Chondrocyte (in vitro differentiated cells): ENCODE data around the gene TNFRSF11A. TPM values are rescaled to one million over a fixed set of nuclear protein-coding genes. Genes with fewer than 3 reads are reported as not detected.

ENCODE experiments used
- DNase-seq: peaks from one replicate; pipeline ENCODE4 v3.0.0; 2021; ENCODE audit warnings: mixed read lengths, low spot score
- H3K27ac Mint-ChIP-seq: one replicate; pipeline ENCODE4 v1.8.0; 2021; ENCODE audit warnings: mild to moderate bottlenecking, moderate library complexity, mixed read lengths; ENCODE audit not compliant: unreplicated experiment
- H3K27me3 Mint-ChIP-seq: 2 replicates; pipeline ENCODE4 v1.8.0; 2021; ENCODE audit warnings: low read depth, mixed read lengths
- H3K36me3 Mint-ChIP-seq: 2 replicates; pipeline ENCODE4 v1.8.0; 2021; ENCODE audit warnings: low read depth, mixed read lengths
- H3K4me1 Mint-ChIP-seq: 2 replicates; pipeline ENCODE4 v1.8.0; 2021; ENCODE audit warnings: low read depth, mild to moderate bottlenecking, mixed read lengths
- H3K4me3 Mint-ChIP-seq: one replicate; pipeline ENCODE4 v1.8.0; 2021; ENCODE audit warnings: mild to moderate bottlenecking, moderate library complexity, mixed read lengths; ENCODE audit not compliant: unreplicated experiment
- H3K9me3 Mint-ChIP-seq: 2 replicates; pipeline ENCODE4 v1.8.0; 2021; ENCODE audit warnings: low read depth, mixed read lengths
- CTCF ChIP-seq: fragments of 200-600 bp; sonication (generic); IDR thresholded peaks from 2 replicates; pipeline ENCODE4 v1.5.0; 2021; ENCODE audit warnings: antibody characterized with exemption, mild to moderate bottlenecking, moderate library complexity
- total RNA-seq: library from RNA; stranded (reverse); gene quantifications from 3 replicates; pipeline ENCODE4 v1.2.1, GENCODE V29; 2021

The TNFRSF11A gene
- total RNA-seq, 1 donor from 2014 or later, result 0.22 TPM

- peaks cover 15% of the 10 kb centered on the region for H3K4me1 Mint-ChIP-seq
- H3K27me3 Mint-ChIP-seq, result peaks cover 34% of the 10 kb centered on the region
- TF ChIP-seq CTCF, result no peak
- H3K36me3 Mint-ChIP-seq, result no peaks in the 10 kb centered on the region
- H3K27ac Mint-ChIP-seq, result no peak overlapping the region
- H3K4me3 Mint-ChIP-seq, result no peak overlapping the region
- DNase-seq, result no peak
- no peaks in the 10 kb centered on the region for H3K9me3 Mint-ChIP-seq
Observed at GRCh38 chr18:62334120-62334519, 9.0 kb downstream of the TNFRSF11A start.

GRCh38 chr18:62335494-62335893, 10.4 kb downstream of the TNFRSF11A start:
- Mint-ChIP-seq H3K4me1 (peaks cover 4% of the 10 kb centered on the region), H3K36me3 (no peaks in the 10 kb centered on the region), H3K4me3 (no peak overlapping the region), H3K9me3 (no peaks in the 10 kb centered on the region), H3K27me3 (peaks cover 39% of the 10 kb centered on the region), H3K27ac (no peak overlapping the region)
- TF ChIP-seq CTCF, result no peak
- no peak for DNase-seq

- peaks cover 3% of the 10 kb centered on the region for H3K4me1 Mint-ChIP-seq
- H3K27me3 Mint-ChIP-seq, result peaks cover 35% of the 10 kb centered on the region
- H3K9me3 Mint-ChIP-seq, result no peaks in the 10 kb centered on the region
- no peak for TF ChIP-seq CTCF
- no peak overlapping the region for H3K4me3 Mint-ChIP-seq
- H3K36me3 Mint-ChIP-seq, result no peaks in the 10 kb centered on the region
- no peak for DNase-seq
- H3K27ac Mint-ChIP-seq, result no peak overlapping the region
Observed at GRCh38 chr18:62336618-62337017, 11.5 kb downstream of the TNFRSF11A start.

- Mint-ChIP-seq H3K9me3 (no peaks in the 10 kb centered on the region), H3K4me3 (no peak overlapping the region), H3K27me3 (peaks cover 31% of the 10 kb centered on the region), H3K27ac (no peak overlapping the region), H3K36me3 (no peaks in the 10 kb centered on the region), H3K4me1 (peaks cover 3% of the 10 kb centered on the region)
- DNase-seq, result no peak
- no peak for TF ChIP-seq CTCF
Observed at GRCh38 chr18:62337336-62337735, 12.2 kb downstream of the TNFRSF11A start.

GRCh38 chr18:62338446-62339105, 13.5 kb downstream of the TNFRSF11A start:
- Mint-ChIP-seq H3K9me3 (no peaks in the 10 kb centered on the region), H3K36me3 (no peaks in the 10 kb centered on the region), H3K27ac (no peak overlapping the region), H3K4me3 (no peak overlapping the region), H3K27me3 (peaks cover 30% of the 10 kb centered on the region), H3K4me1 (peaks cover 3% of the 10 kb centered on the region)
- no peak for TF ChIP-seq CTCF
- no peak for DNase-seq
